K562 (cell line): Measurements from ENCODE around the gene LTBP4. TPM values are rescaled to one million over a fixed set of nuclear protein-coding genes. Genes with fewer than 3 reads are reported as not detected.

Source experiments
- ATAC-seq: fragments of 200-7000 bp; cut with Tn5 transposase; 3 replicates; pipeline ENCODE4 v1.9.1; 2020; ENCODE audit warnings: moderate library complexity
- BruUV-seq: library from RNA; stranded (reverse); fragments of 400-500 nt; replicated peaks from 2 replicates; lab custom pipeline; 2021; lab: Mats Ljungman, UMichigan
- CTCF ChIA-PET: fragments of 300-600 bp; formaldehyde crosslinking; extraction: SDS; loops from one replicate; lab custom pipeline; 2021; ENCODE audit warnings: low intra/inter-chr PET ratio; lab: Yijun Ruan, JAX
- POLR2A ChIA-PET: fragments of 300-600, 350-650 bp; sonication (Branson Sonifier 250); formaldehyde crosslinking; extraction: SDS; loops from one replicate; lab custom pipeline; 2021; ENCODE audit warnings: antibody characterized with exemption, inconsistent platforms; lab: Yijun Ruan, JAX
- DNase-seq, 4 experiments: peaks; one replicate each; pipeline versions ENCODE4 v3.0.0 to v3.0.0-alpha.2; 2011 to 2018; ENCODE audit warnings: low spot score in 3 of 4, mixed read lengths in 3 of 4; ENCODE audit errors: extremely low read depth in 1 of 4
- FAIRE-seq: peaks from 2 replicates; lab custom pipeline; 2011; peaks lifted over from hg19 to GRCh38; lab: Jason Lieb, UNC
- H2AFZ ChIP-seq: 2 replicates; pipeline ENCODE4 v1.6.0; 2011; ENCODE audit warnings: low read depth, low read length, control low read depth, inconsistent platforms
- H3K27ac ChIP-seq: fragments of 200-600 bp; 3 replicates; pipeline ENCODE4 v1.8.0; 2011; ENCODE audit warnings: low read depth, mild to moderate bottlenecking, control low read depth, inconsistent platforms, low read length, moderate library complexity, mixed read lengths; ENCODE audit errors: extremely low read depth
- H3K27me3 ChIP-seq, 2 experiments: fragments of 300-600 bp in 1 of 2; 2 replicates in 1 of 2; 3 replicates in 1 of 2; pipeline versions ENCODE4 v1.6.0 to v1.8.0; 2011; ENCODE audit warnings: inconsistent platforms in 2 of 2, low read length in 2 of 2, mild to moderate bottlenecking in 1 of 2, mixed read lengths in 1 of 2, moderate library complexity in 1 of 2; ENCODE audit not compliant: control insufficient read depth in 2 of 2, insufficient read depth in 2 of 2
- H3K36me3 ChIP-seq: fragments of 300-600 bp; 3 replicates; pipeline ENCODE4 v1.8.0; 2011; ENCODE audit warnings: mild to moderate bottlenecking, low read length, inconsistent platforms; ENCODE audit not compliant: control insufficient read depth, insufficient read depth
- H3K4me1 ChIP-seq, 2 experiments: fragments of 200-600 bp in 1 of 2; replicated peaks in 1 of 2; 2 replicates in 1 of 2; 3 replicates in 1 of 2; pipeline versions ENCODE4 v1.5.1 to v1.8.0; 2011; ENCODE audit warnings: inconsistent platforms in 2 of 2, low read length in 2 of 2, mild to moderate bottlenecking in 1 of 2, mixed read lengths in 1 of 2, moderate library complexity in 1 of 2; ENCODE audit not compliant: control insufficient read depth in 2 of 2, insufficient read depth in 2 of 2
- H3K4me2 ChIP-seq: 2 replicates; pipeline ENCODE4 v1.6.1; 2011; ENCODE audit warnings: low read length, control low read depth, inconsistent platforms, mixed read lengths; ENCODE audit not compliant: insufficient read depth
- H3K4me3 ChIP-seq: fragments of 200-600 bp; sonication (generic), shearing (Covaris generic); 2 replicates; pipeline ENCODE4 v1.5.1; 2016; ENCODE audit warnings: control low read depth, inconsistent platforms
- H3K79me2 ChIP-seq: fragments of 200-600 bp; 3 replicates; pipeline ENCODE4 v1.8.0; 2011; ENCODE audit warnings: low read length, inconsistent platforms; ENCODE audit not compliant: control insufficient read depth, insufficient read depth
- H3K9ac ChIP-seq, 2 experiments: 2 replicates each; pipeline versions ENCODE4 v1.6.0 to v1.6.1; 2011; ENCODE audit warnings: low read depth in 2 of 2, low read length in 2 of 2, control low read depth in 1 of 2, inconsistent platforms in 1 of 2, mild to moderate bottlenecking in 1 of 2, mixed read lengths in 1 of 2; ENCODE audit not compliant: insufficient read depth in 1 of 2
- H3K9me1 ChIP-seq: one replicate; pipeline ENCODE4 v1.6.0; 2011; ENCODE audit warnings: inconsistent platforms, mild to moderate bottlenecking, low read length, moderate library complexity; ENCODE audit not compliant: control insufficient read depth, insufficient read depth
- H3K9me3 ChIP-seq: replicated peaks from 2 replicates; pipeline ENCODE4 v1.5.1; 2011; ENCODE audit warnings: low read depth, low read length, inconsistent platforms; ENCODE audit not compliant: control insufficient read depth, insufficient read depth
- H4K20me1 ChIP-seq: replicated peaks from 2 replicates; pipeline ENCODE4 v1.6.1; 2011; ENCODE audit warnings: low read length, inconsistent platforms, mixed read lengths; ENCODE audit not compliant: control insufficient read depth, insufficient read depth
- CAMTA2 ChIP-seq: fragments of 250-450 bp; sonication (Bioruptor Pico); conservative IDR thresholded peaks from 2 replicates; pipeline ENCODE4 v1.5.1; 2022
- EP400 ChIP-seq: fragments of 450-650 bp; IDR thresholded peaks from 2 replicates; pipeline ENCODE4 v1.6.1; 2017; ENCODE audit warnings: antibody characterized with exemption, mild to moderate bottlenecking, moderate library complexity
- ESRRA ChIP-seq: fragments of 450-650 bp; IDR thresholded peaks from 2 replicates; pipeline ENCODE4 v1.6.1; 2014; ENCODE audit warnings: low read depth, mild to moderate bottlenecking, moderate library complexity, borderline replicate concordance
- HNRNPLL ChIP-seq: fragments of 200-400 bp; formaldehyde crosslinking; IDR thresholded peaks from 2 replicates; pipeline ENCODE4 v1.6.1; 2017; ENCODE audit warnings: low read length, low read depth, mild to moderate bottlenecking; ENCODE audit not compliant: poor library complexity, severe bottlenecking
- KLF13 ChIP-seq: fragments of 450-650 bp; IDR thresholded peaks from 2 replicates; pipeline ENCODE4 v1.6.1; 2016; ENCODE audit warnings: missing genetic modification characterization, low read depth, mild to moderate bottlenecking, missing compliant biosample characterization, moderate library complexity, borderline replicate concordance
- PPARD ChIP-seq: fragments of 250-450 bp; sonication (Bioruptor Pico); IDR thresholded peaks from 2 replicates; pipeline ENCODE4 v1.8.0; 2022; ENCODE audit warnings: inconsistent platforms, mild to moderate bottlenecking, moderate library complexity
- PURB ChIP-seq: sonication (generic); formaldehyde crosslinking; IDR thresholded peaks from 2 replicates; pipeline ENCODE4 v1.9.0; 2021; ENCODE audit warnings: low read depth, mild to moderate bottlenecking, missing genetic modification reagents
- RBM14 ChIP-seq: fragments of 200-400 bp; formaldehyde crosslinking; IDR thresholded peaks from 2 replicates; pipeline ENCODE4 v1.6.1; 2018; ENCODE audit warnings: low read depth, mild to moderate bottlenecking, low read length, moderate library complexity, borderline replicate concordance; ENCODE audit not compliant: insufficient read depth
- RBM25 ChIP-seq: fragments of 200-400 bp; formaldehyde crosslinking; IDR thresholded peaks from 2 replicates; pipeline ENCODE4 v1.6.1; 2018; ENCODE audit warnings: low read length, low read depth, moderate library complexity; ENCODE audit not compliant: severe bottlenecking
- SIN3A ChIP-seq, 2 experiments: fragments of 150-350 bp in 1 of 2; IDR thresholded peaks; 2 replicates each; pipeline ENCODE4 v1.6.1; 2011 to 2016; ENCODE audit warnings: borderline replicate concordance in 2 of 2, low read depth in 2 of 2, low read length in 2 of 2, mild to moderate bottlenecking in 2 of 2, moderate library complexity in 2 of 2; ENCODE audit not compliant: control insufficient read depth in 1 of 2
- SMARCA4 ChIP-seq: fragments of 450-650 bp; IDR thresholded peaks from 2 replicates; pipeline ENCODE4 v1.6.1; 2016
- SREBF1 ChIP-seq: fragments of 150-350 bp; IDR thresholded peaks from 2 replicates; pipeline ENCODE4 v1.6.1; 2014; ENCODE audit warnings: antibody characterized with exemption, low read depth, low read length, borderline replicate concordance
- TEAD4 ChIP-seq, 2 experiments: sonication (generic) in 1 of 2; formaldehyde crosslinking in 1 of 2; IDR thresholded peaks; 2 replicates each; pipeline versions ENCODE4 v1.6.1 to v1.8.0; 2012 to 2022; ENCODE audit warnings: borderline replicate concordance in 1 of 2, inconsistent platforms in 1 of 2, low read length in 1 of 2, mild to moderate bottlenecking in 1 of 2, missing genetic modification reagents in 1 of 2
- ZBTB26 ChIP-seq: fragments of 450-650 bp; formaldehyde crosslinking; IDR thresholded peaks from 2 replicates; pipeline ENCODE4 v1.4.0; 2022; ENCODE audit warnings: missing genetic modification characterization
- ZNF121 ChIP-seq: sonication (generic); formaldehyde crosslinking; conservative IDR thresholded peaks from 2 replicates; pipeline ENCODE4 v1.8.0; 2022; ENCODE audit warnings: missing genetic modification reagents
- ZNF778 ChIP-seq: fragments of 450-650 bp; formaldehyde crosslinking; IDR thresholded peaks from 2 replicates; pipeline ENCODE4 v1.4.0; 2020; ENCODE audit warnings: mild to moderate bottlenecking, moderate library complexity
- WGBS: fragments of 100-300 bp; shearing (Covaris generic); methylation state at CpG from one replicate; pipeline ENCODE4 v1.1.6; 2016; ENCODE audit warnings: low coverage, mixed read lengths; ENCODE audit not compliant: insufficient coverage; ENCODE audit errors: missing lambda C conversion rate; 5-methylcytosine and 5-hydroxymethylcytosine counted together
- in situ Hi-C: fragments of 300-500 bp; cut with MboI; formaldehyde crosslinking; loops from 4 replicates; pipeline ENCODE4 v1.15.0; 2018; ENCODE audit warnings: inconsistent platforms, mixed read lengths
- intact Hi-C: fragments of 100-400 bp; cut with micrococcal nuclease; formaldehyde crosslinking; loops from 2 replicates; pipeline ENCODE4 v1.14.2; 2022
- polyA plus RNA-seq, 8 experiments: library from polyadenylated mRNA; depleted of rRNA in 4 of 8; stranded (reverse) in 5 of 8; unstranded in 3 of 8; fragments of >200 nt; fragmentation: Nextera tagmentation in 2 of 8; fragmentation: Illumina TruSeq in 1 of 8; extraction: Ambion mirVana in 2 of 8; extraction: Trizol in 1 of 8; gene quantifications; 2 replicates each; pipeline versions ENCODE4 v1.2.1 to v1.2.3, GENCODE V29; 2011 to 2014; ENCODE audit warnings: inconsistent platforms in 1 of 8, missing spikeins in 1 of 8
- total RNA-seq, 7 experiments: library from RNA; depleted of rRNA in 6 of 7; stranded (reverse); fragments of >200 nt in 6 of 7; fragmentation: Illumina TruSeq in 2 of 7; extraction: Trizol in 2 of 7; gene quantifications; 2 replicates each; pipeline versions ENCODE4 v1.2.1 to v1.2.3, GENCODE V29; 2011 to 2021; ENCODE audit warnings: low replicate concordance in 1 of 7
- TF ChIP-seq, protein P1 (sequence below): IDR thresholded peaks from 2 replicates; pipeline ENCODE4 v1.6.1; 2011; ENCODE audit warnings: borderline replicate concordance, low read depth, mild to moderate bottlenecking, moderate library complexity, low read length; ENCODE audit not compliant: insufficient read depth, poor library complexity, severe bottlenecking

The LTBP4 gene
- total and polyA plus RNA-seq, 9 of the 15 experiments (the other 6 are each of a cell fraction or from before 2014, with no cell fraction given) = 0.35 to 160 (median 31.6) TPM

GRCh38 chr19:40638327-40638726, 37.2 kb downstream of the LTBP4 start:
- ChIA-PET POLR2A (interaction anchor here (0.6 to 0.7 kb wide), 3 partner anchors 36 to 1096 kb away, joined by 3 to 4 read pairs (median 4); no protein-coding TSS in a partner anchor), CTCF (no interaction called here)
- no peak for DNase-seq
- ATAC-seq = no peak
- WGBS = 10% methylated on average over 1 of the region's 1 CpG
- H3K9ac ChIP-seq = no peak overlapping the region
- no peaks in the 10 kb centered on the region for H3K27me3 ChIP-seq
- no peaks in the 10 kb centered on the region for H3K9me3 ChIP-seq
- BruUV-seq = no TSS peak
- no peak overlapping the region for H2AFZ ChIP-seq
- no peaks in the 10 kb centered on the region for H3K79me2 ChIP-seq
- H3K4me2 ChIP-seq = no peak overlapping the region
- no peaks in the 10 kb centered on the region for H4K20me1 ChIP-seq
- in situ Hi-C loops = loop anchor here (5.0 kb wide), 1 partner anchor 331 kb away; no protein-coding TSS in a partner anchor
- peaks cover 9 to 26% of the 10 kb centered on the region in 2 experiments; a peak in 4 of 5 replicates for H3K4me1 ChIP-seq
- no peaks in the 10 kb centered on the region for H3K36me3 ChIP-seq
- no peak overlapping the region for H3K27ac ChIP-seq
- no peak for FAIRE-seq
- no peak overlapping the region for H3K4me3 ChIP-seq
- TF ChIP-seq ZNF121 (CRISPR knock-in tag) (peak; percentile 98), KLF13 (tag) (no peak), CAMTA2 (CRISPR knock-in tag) (no peak), EP400 (no peak), ZNF778 (no peak), ZBTB26 (no peak), SMARCA4 (no peak), TEAD4 (IDR thresholded peaks at IDR 0.05; ENCODE audit: low read length) (no peak), TEAD4 (CRISPR knock-in tag; IDR thresholded peaks at IDR 0.05; ENCODE audit: borderline replicate concordance) (no peak), PURB (no peak), SIN3A (IDR thresholded peaks at IDR 0.05; ENCODE audit: borderline replicate concordance in 2 of 2, control insufficient read depth in 1 of 2, low read depth in 2 of 2, low read length in 2 of 2) (no peak), SREBF1 (no peak), ESRRA (no peak), RBM25 (peak; percentile 28), RBM14 (no peak), PPARD (CRISPR knock-in tag) (no peak), HNRNPLL (no peak)
- TF ChIP-seq, protein P1, sequence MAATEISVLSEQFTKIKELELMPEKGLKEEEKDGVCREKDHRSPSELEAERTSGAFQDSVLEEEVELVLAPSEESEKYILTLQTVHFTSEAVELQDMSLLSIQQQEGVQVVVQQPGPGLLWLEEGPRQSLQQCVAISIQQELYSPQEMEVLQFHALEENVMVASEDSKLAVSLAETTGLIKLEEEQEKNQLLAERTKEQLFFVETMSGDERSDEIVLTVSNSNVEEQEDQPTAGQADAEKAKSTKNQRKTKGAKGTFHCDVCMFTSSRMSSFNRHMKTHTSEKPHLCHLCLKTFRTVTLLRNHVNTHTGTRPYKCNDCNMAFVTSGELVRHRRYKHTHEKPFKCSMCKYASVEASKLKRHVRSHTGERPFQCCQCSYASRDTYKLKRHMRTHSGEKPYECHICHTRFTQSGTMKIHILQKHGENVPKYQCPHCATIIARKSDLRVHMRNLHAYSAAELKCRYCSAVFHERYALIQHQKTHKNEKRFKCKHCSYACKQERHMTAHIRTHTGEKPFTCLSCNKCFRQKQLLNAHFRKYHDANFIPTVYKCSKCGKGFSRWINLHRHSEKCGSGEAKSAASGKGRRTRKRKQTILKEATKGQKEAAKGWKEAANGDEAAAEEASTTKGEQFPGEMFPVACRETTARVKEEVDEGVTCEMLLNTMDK = no peak
- intact Hi-C loops = no loop called here
- no peaks in the 10 kb centered on the region for H3K9me1 ChIP-seq
